GM12878 (cell line): Measurements from ENCODE around the gene F10.

ENCODE experiments used
- EP300 ChIP-seq, 2 experiments: fragments of 150-350 bp in 1 of 2; IDR thresholded peaks; 2 replicates each; pipeline ENCODE4 v1.6.1; 2011 to 2012; ENCODE audit warnings: low read depth in 2 of 2, low read length in 2 of 2, borderline replicate concordance in 1 of 2, improper control_type of control experiment in 1 of 2, inconsistent platforms in 1 of 2; ENCODE audit not compliant: control insufficient read depth in 1 of 2
- ETV6 ChIP-seq, 2 experiments: fragments of 450-650 bp in 1 of 2; IDR thresholded peaks in 1 of 2; conservative IDR thresholded peaks in 1 of 2; 2 replicates each; pipeline ENCODE4 v1.6.1; 2014; ENCODE audit warnings: antibody characterized with exemption in 1 of 2, borderline replicate concordance in 1 of 2, low read depth in 1 of 2, mild to moderate bottlenecking in 1 of 2, moderate library complexity in 1 of 2
- MEF2A ChIP-seq: IDR thresholded peaks from 2 replicates; pipeline ENCODE4 v1.6.1; 2011; ENCODE audit warnings: low read depth, mild to moderate bottlenecking, low read length, moderate library complexity; ENCODE audit not compliant: insufficient read depth
- MXI1 ChIP-seq: fragments of 150-350 bp; IDR thresholded peaks from 2 replicates; pipeline ENCODE4 v1.6.1; 2011; ENCODE audit warnings: low read depth, mild to moderate bottlenecking, inconsistent platforms, low read length, improper control_type of control experiment
- POLR2A ChIP-seq: IDR thresholded peaks from 2 replicates; pipeline ENCODE4 v1.6.1; 2011; ENCODE audit warnings: low read depth, mild to moderate bottlenecking, low read length
- POLR2AphosphoS5 ChIP-seq: IDR thresholded peaks from 2 replicates; pipeline ENCODE4 v1.6.1; 2011; ENCODE audit warnings: mild to moderate bottlenecking, low read length, inconsistent platforms
- TARDBP ChIP-seq: IDR thresholded peaks from 2 replicates; pipeline ENCODE4 v1.6.1; 2016; ENCODE audit warnings: borderline replicate concordance
- TF ChIP-seq, protein P1 (sequence below), 3 experiments: IDR thresholded peaks in 2 of 3; conservative IDR thresholded peaks in 1 of 3; 2 replicates each; pipeline ENCODE4 v1.5.1; 2011; ENCODE audit warnings: low read depth in 3 of 3, low read length in 3 of 3, mild to moderate bottlenecking in 3 of 3, control low read depth in 2 of 3, moderate library complexity in 2 of 3, inconsistent platforms in 1 of 3, mixed read lengths in 1 of 3; ENCODE audit not compliant: control insufficient read depth in 2 of 3, insufficient read depth in 1 of 3; ENCODE audit errors: extremely low read depth in 1 of 3
- TF ChIP-seq, protein P2 (sequence below): IDR thresholded peaks from 2 replicates; pipeline ENCODE4 v1.6.1; 2011; ENCODE audit warnings: borderline replicate concordance, low read depth, mild to moderate bottlenecking, moderate library complexity, low read length; ENCODE audit not compliant: insufficient read depth, poor library complexity, severe bottlenecking
- TF ChIP-seq, protein P3 (sequence below): IDR thresholded peaks from 2 replicates; pipeline ENCODE4 v1.6.1; 2012; ENCODE audit warnings: low read depth, low read length, improper control_type of control experiment

DNA sequence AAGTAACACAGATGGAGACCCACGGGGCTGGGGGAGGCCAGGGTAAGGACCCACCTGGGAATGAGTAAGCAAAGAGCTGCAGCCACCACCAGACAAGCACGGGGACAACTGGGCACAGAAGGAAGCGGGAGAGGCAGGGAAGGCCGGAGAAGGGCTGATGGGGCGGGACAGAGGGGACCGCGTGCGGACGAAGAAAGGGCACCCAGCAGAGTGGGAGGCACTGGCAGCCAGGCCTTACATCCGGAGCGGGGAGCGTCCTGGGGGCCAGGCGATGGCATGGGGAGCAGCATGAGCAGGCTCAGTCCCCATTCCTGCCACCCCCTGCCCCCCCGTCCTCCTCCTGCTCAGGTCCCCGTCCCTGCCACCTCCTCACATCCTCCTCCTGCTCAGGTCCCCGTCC lies 38.8 kb downstream of the F10 start:
- TF ChIP-seq POLR2AphosphoS5, result no peak
- no peak for TF ChIP-seq MXI1
- TF ChIP-seq, protein P1, sequence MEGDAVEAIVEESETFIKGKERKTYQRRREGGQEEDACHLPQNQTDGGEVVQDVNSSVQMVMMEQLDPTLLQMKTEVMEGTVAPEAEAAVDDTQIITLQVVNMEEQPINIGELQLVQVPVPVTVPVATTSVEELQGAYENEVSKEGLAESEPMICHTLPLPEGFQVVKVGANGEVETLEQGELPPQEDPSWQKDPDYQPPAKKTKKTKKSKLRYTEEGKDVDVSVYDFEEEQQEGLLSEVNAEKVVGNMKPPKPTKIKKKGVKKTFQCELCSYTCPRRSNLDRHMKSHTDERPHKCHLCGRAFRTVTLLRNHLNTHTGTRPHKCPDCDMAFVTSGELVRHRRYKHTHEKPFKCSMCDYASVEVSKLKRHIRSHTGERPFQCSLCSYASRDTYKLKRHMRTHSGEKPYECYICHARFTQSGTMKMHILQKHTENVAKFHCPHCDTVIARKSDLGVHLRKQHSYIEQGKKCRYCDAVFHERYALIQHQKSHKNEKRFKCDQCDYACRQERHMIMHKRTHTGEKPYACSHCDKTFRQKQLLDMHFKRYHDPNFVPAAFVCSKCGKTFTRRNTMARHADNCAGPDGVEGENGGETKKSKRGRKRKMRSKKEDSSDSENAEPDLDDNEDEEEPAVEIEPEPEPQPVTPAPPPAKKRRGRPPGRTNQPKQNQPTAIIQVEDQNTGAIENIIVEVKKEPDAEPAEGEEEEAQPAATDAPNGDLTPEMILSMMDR (IDR thresholded peaks at IDR 0.05 in 2 of 3, conservative IDR thresholded peaks at IDR 0.05 in 1 of 3; ENCODE audit: control insufficient read depth in 2 of 3, extremely low read depth in 1 of 3, insufficient read depth in 1 of 3, low read depth in 3 of 3, low read length in 3 of 3), result no peak
- TF ChIP-seq, protein P2, sequence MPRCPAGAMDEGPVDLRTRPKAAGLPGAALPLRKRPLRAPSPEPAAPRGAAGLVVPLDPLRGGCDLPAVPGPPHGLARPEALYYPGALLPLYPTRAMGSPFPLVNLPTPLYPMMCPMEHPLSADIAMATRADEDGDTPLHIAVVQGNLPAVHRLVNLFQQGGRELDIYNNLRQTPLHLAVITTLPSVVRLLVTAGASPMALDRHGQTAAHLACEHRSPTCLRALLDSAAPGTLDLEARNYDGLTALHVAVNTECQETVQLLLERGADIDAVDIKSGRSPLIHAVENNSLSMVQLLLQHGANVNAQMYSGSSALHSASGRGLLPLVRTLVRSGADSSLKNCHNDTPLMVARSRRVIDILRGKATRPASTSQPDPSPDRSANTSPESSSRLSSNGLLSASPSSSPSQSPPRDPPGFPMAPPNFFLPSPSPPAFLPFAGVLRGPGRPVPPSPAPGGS, result no peak
- TF ChIP-seq ETV6 (conservative IDR thresholded peaks at IDR 0.05 in 1 of 2, IDR thresholded peaks at IDR 0.05 in 1 of 2; ENCODE audit: borderline replicate concordance in 1 of 2, low read depth in 1 of 2), result no peak
- no peak for TF ChIP-seq TARDBP
- no peak for TF ChIP-seq EP300 (IDR thresholded peaks at IDR 0.05; ENCODE audit: borderline replicate concordance in 1 of 2, control insufficient read depth in 1 of 2, low read depth in 2 of 2, low read length in 2 of 2)
- TF ChIP-seq, protein P3, sequence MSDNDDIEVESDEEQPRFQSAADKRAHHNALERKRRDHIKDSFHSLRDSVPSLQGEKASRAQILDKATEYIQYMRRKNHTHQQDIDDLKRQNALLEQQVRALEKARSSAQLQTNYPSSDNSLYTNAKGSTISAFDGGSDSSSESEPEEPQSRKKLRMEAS, result no peak
- TF ChIP-seq POLR2A, result no peak
- no peak for TF ChIP-seq MEF2A
